Adipocyte (in vitro differentiated cells): ENCODE results near the gene KLHL17.

ENCODE experiments used
- DNase-seq: peaks from one replicate; pipeline ENCODE4 v3.0.0-alpha.2; 2015; ENCODE audit warnings: low read depth
- H3K27me3 ChIP-seq: replicated peaks from 2 replicates; pipeline ENCODE4 v1.7.0; 2013; ENCODE audit warnings: mild to moderate bottlenecking, low read length, moderate library complexity; ENCODE audit not compliant: control insufficient read depth, insufficient read depth
- H3K36me3 ChIP-seq: 2 replicates; pipeline ENCODE4 v1.7.0; 2013; ENCODE audit warnings: low read length, mild to moderate bottlenecking, moderate library complexity; ENCODE audit not compliant: control insufficient read depth, insufficient read depth, severe bottlenecking
- H3K4me1 ChIP-seq: 2 replicates; pipeline ENCODE4 v1.7.0; 2013; ENCODE audit warnings: mild to moderate bottlenecking, low read length, moderate library complexity; ENCODE audit not compliant: control insufficient read depth, insufficient read depth
- H3K4me3 ChIP-seq: 2 replicates; pipeline ENCODE4 v1.7.0; 2013; ENCODE audit warnings: mild to moderate bottlenecking, low read length, moderate library complexity
- H3K9ac ChIP-seq: 2 replicates; pipeline ENCODE4 v1.7.0; 2013; ENCODE audit warnings: mild to moderate bottlenecking, low read length, moderate library complexity
- H3K9me3 ChIP-seq: 2 replicates; pipeline ENCODE4 v1.7.0; 2013; ENCODE audit warnings: mild to moderate bottlenecking, low read length, moderate library complexity; ENCODE audit not compliant: control insufficient read depth

Gene KLHL17

GRCh38 chr1:917076-917459 lies 43.3 kb upstream of the KLHL17 start:
- Histone ChIP-seq H3K9ac (no peak overlapping the region), H3K4me1 (peaks cover 35% of the 10 kb centered on the region), H3K36me3 (no peaks in the 10 kb centered on the region), H3K9me3 (no peaks in the 10 kb centered on the region), H3K4me3 (no peak overlapping the region), H3K27me3 (peaks cover 4% of the 10 kb centered on the region)
- no peak for DNase-seq

- Histone ChIP-seq H3K4me3 (no peak overlapping the region), H3K4me1 (peaks cover 35% of the 10 kb centered on the region), H3K9ac (no peak overlapping the region), H3K9me3 (no peaks in the 10 kb centered on the region), H3K27me3 (peaks cover 4% of the 10 kb centered on the region), H3K36me3 (no peaks in the 10 kb centered on the region)
- DNase-seq: no peak
These were observed 42.8 kb upstream of the KLHL17 start for GRCh38 chr1:917466-918091.

- H3K9ac ChIP-seq: no peak overlapping the region
- peaks cover 4% of the 10 kb centered on the region for H3K27me3 ChIP-seq
- no peak for DNase-seq
- H3K9me3 ChIP-seq: no peaks in the 10 kb centered on the region
- H3K4me1 ChIP-seq: peaks cover 43% of the 10 kb centered on the region
- no peaks in the 10 kb centered on the region for H3K36me3 ChIP-seq
- no peak overlapping the region for H3K4me3 ChIP-seq
These were observed 42.0 kb upstream of the KLHL17 start for GRCh38 chr1:918353-918752.

GRCh38 chr1:918843-919242 lies 41.5 kb upstream of the KLHL17 start:
- H3K27me3 ChIP-seq: peaks cover 4% of the 10 kb centered on the region
- H3K9me3 ChIP-seq: no peaks in the 10 kb centered on the region
- no peaks in the 10 kb centered on the region for H3K36me3 ChIP-seq
- no peak overlapping the region for H3K9ac ChIP-seq
- H3K4me3 ChIP-seq: no peak overlapping the region
- DNase-seq: no peak
- peaks cover 44% of the 10 kb centered on the region for H3K4me1 ChIP-seq

- Histone ChIP-seq H3K4me1 (peaks cover 44% of the 10 kb centered on the region), H3K9ac (no peak overlapping the region), H3K36me3 (no peaks in the 10 kb centered on the region), H3K27me3 (peaks cover under 1% of the 10 kb centered on the region), H3K9me3 (no peaks in the 10 kb centered on the region), H3K4me3 (no peak overlapping the region)
- no peak for DNase-seq
These were observed 41.0 kb upstream of the KLHL17 start for GRCh38 chr1:919271-919872.

GRCh38 chr1:920010-920409 lies 40.4 kb upstream of the KLHL17 start:
- no peak overlapping the region for H3K9ac ChIP-seq
- peaks cover 44% of the 10 kb centered on the region for H3K4me1 ChIP-seq
- no peaks in the 10 kb centered on the region for H3K27me3 ChIP-seq
- H3K4me3 ChIP-seq: no peak overlapping the region
- no peaks in the 10 kb centered on the region for H3K9me3 ChIP-seq
- H3K36me3 ChIP-seq: no peaks in the 10 kb centered on the region
- no peak for DNase-seq

- Histone ChIP-seq H3K36me3 (no peaks in the 10 kb centered on the region), H3K4me3 (no peak overlapping the region), H3K27me3 (no peaks in the 10 kb centered on the region), H3K9me3 (no peaks in the 10 kb centered on the region), H3K4me1 (peaks cover 44% of the 10 kb centered on the region), H3K9ac (no peak overlapping the region)
- no peak for DNase-seq
These were observed 39.9 kb upstream of the KLHL17 start for GRCh38 chr1:920521-920920.

GRCh38 chr1:921011-921837 lies 39.2 kb upstream of the KLHL17 start:
- Histone ChIP-seq H3K9me3 (no peaks in the 10 kb centered on the region), H3K4me3 (peak overlapping the region; percentile 27), H3K36me3 (no peaks in the 10 kb centered on the region), H3K9ac (peak overlapping the region; percentile 43), H3K4me1 (peaks cover 44% of the 10 kb centered on the region), H3K27me3 (no peaks in the 10 kb centered on the region)
- DNase-seq: peak; percentile 94

GRCh38 chr1:923131-923990 lies 37.0 kb upstream of the KLHL17 start, which contains the start of gene SAMD11:
Gene SAMD11 (plus strand): TSS chr1:923923. CDS start chr1:924432, 509 bp downstream.
- H3K27me3 ChIP-seq: no peaks in the 10 kb centered on the region
- H3K9me3 ChIP-seq: no peaks in the 10 kb centered on the region
- H3K4me1 ChIP-seq: peaks cover 33% of the 10 kb centered on the region
- H3K36me3 ChIP-seq: no peaks in the 10 kb centered on the region
- peak within 1 kb of the TSS; percentile 78 for H3K4me3 ChIP-seq
- peak within 1 kb of the TSS; percentile 80 for H3K9ac ChIP-seq
- peak; percentile 94 for DNase-seq

- no peaks in the 10 kb centered on the region for H3K36me3 ChIP-seq
- H3K4me1 ChIP-seq: peaks cover 33% of the 10 kb centered on the region
- no peaks in the 10 kb centered on the region for H3K9me3 ChIP-seq
- peak overlapping the region; percentile 76 for H3K4me3 ChIP-seq
- no peak for DNase-seq
- H3K27me3 ChIP-seq: no peaks in the 10 kb centered on the region
- H3K9ac ChIP-seq: peak overlapping the region; percentile 80
These were observed 36.3 kb upstream of the KLHL17 start for GRCh38 chr1:923991-924655.
